GM12878 (cell line): ENCODE data around the gene RAP1B. TPM values are rescaled to one million over a fixed set of nuclear protein-coding genes. Genes with fewer than 3 reads are reported as not detected.

Experiments used
- ATAC-seq: fragments of 200-7000 bp; cut with Tn5 transposase; 3 replicates; pipeline ENCODE4 v1.9.1; 2020; ENCODE audit warnings: mild to moderate bottlenecking, moderate library complexity
- BruUV-seq: library from RNA; stranded (reverse); fragments of 400-500 nt; replicated peaks from 2 replicates; lab custom pipeline; 2021; lab: Mats Ljungman, UMichigan
- CTCF ChIA-PET: fragments of 300-600 bp; sonication (Branson Sonifier 250); formaldehyde crosslinking; extraction: SDS; loops from one replicate; lab custom pipeline; 2021; ENCODE audit warnings: inconsistent platforms; lab: Yijun Ruan, JAX
- POLR2A ChIA-PET: fragments of 350-600 bp; formaldehyde crosslinking; extraction: SDS; loops from one replicate; lab custom pipeline; 2021; ENCODE audit warnings: inconsistent platforms; lab: Charles Lee
- RAD21 ChIA-PET: fragments of 300-600 bp; sonication (Branson Sonifier 250); formaldehyde crosslinking; loops from one replicate; lab custom pipeline; 2023; ENCODE audit warnings: antibody characterized with exemption; ENCODE audit not compliant: unreplicated experiment; lab: Charles Lee
- SMC1A ChIA-PET: fragments of 300-600 bp; sonication (Branson Sonifier 250); formaldehyde crosslinking; loops from one replicate; lab custom pipeline; 2023; ENCODE audit not compliant: unreplicated experiment, uncharacterized antibody; lab: Charles Lee
- DNase-seq: peaks from one replicate; pipeline ENCODE4 v3.0.0-alpha.2; 2011; ENCODE audit warnings: low read depth, low spot score
- FAIRE-seq: peaks from 3 replicates; lab custom pipeline; 2011; peaks lifted over from hg19 to GRCh38; lab: Jason Lieb, UNC
- H2AFZ ChIP-seq: 2 replicates; pipeline ENCODE4 v1.6.0; 2011; ENCODE audit warnings: low read depth, low read length, control low read depth; ENCODE audit not compliant: control insufficient read depth
- H3K27ac ChIP-seq: 2 replicates; pipeline ENCODE4 v1.5.1; 2011; ENCODE audit warnings: control low read depth; ENCODE audit not compliant: control insufficient read depth, insufficient read depth
- H3K27me3 ChIP-seq, 2 experiments: replicated peaks in 1 of 2; 2 replicates each; pipeline versions ENCODE4 v1.6.0 to v1.6.1; 2011; ENCODE audit warnings: low read length in 1 of 2; ENCODE audit not compliant: control insufficient read depth in 2 of 2, insufficient read depth in 2 of 2
- H3K36me3 ChIP-seq, 2 experiments: 2 replicates each; pipeline ENCODE4 v1.5.1; 2011; ENCODE audit warnings: low read length in 1 of 2; ENCODE audit not compliant: control insufficient read depth in 2 of 2, insufficient read depth in 2 of 2
- H3K4me1 ChIP-seq: 2 replicates; pipeline ENCODE4 v1.6.1; 2011; ENCODE audit warnings: mild to moderate bottlenecking, low read length, moderate library complexity, mixed read lengths; ENCODE audit not compliant: control insufficient read depth, insufficient read depth
- H3K4me2 ChIP-seq: 2 replicates; pipeline ENCODE4 v1.6.0; 2011; ENCODE audit warnings: control low read depth; ENCODE audit not compliant: control insufficient read depth, insufficient read depth
- H3K4me3 ChIP-seq: fragments of 200-600 bp; sonication (generic); 2 replicates; pipeline ENCODE4 v1.5.1; 2016
- H3K79me2 ChIP-seq: 2 replicates; pipeline ENCODE4 v1.6.0; 2011; ENCODE audit warnings: low read length; ENCODE audit not compliant: control insufficient read depth, insufficient read depth
- H3K9ac ChIP-seq: 2 replicates; pipeline ENCODE4 v1.8.0; 2011; ENCODE audit warnings: low read length, control low read depth, mixed read lengths; ENCODE audit not compliant: control insufficient read depth, insufficient read depth
- H3K9me3 ChIP-seq: replicated peaks from 3 replicates; pipeline ENCODE4 v1.5.1; 2011; ENCODE audit warnings: mild to moderate bottlenecking, low read length; ENCODE audit not compliant: control insufficient read depth, insufficient read depth
- H4K20me1 ChIP-seq: 2 replicates; pipeline ENCODE4 v1.6.0; 2011; ENCODE audit not compliant: control insufficient read depth, insufficient read depth
- BHLHE40 ChIP-seq, 2 experiments: fragments of 450-650 bp in 1 of 2; IDR thresholded peaks; 2 replicates each; pipeline ENCODE4 v1.6.1; 2011 to 2017; ENCODE audit warnings: low read depth in 2 of 2, borderline replicate concordance in 1 of 2, improper control_type of control experiment in 1 of 2, low read length in 1 of 2, mild to moderate bottlenecking in 1 of 2
- ETV6 ChIP-seq, 2 experiments: fragments of 450-650 bp in 1 of 2; IDR thresholded peaks in 1 of 2; conservative IDR thresholded peaks in 1 of 2; 2 replicates each; pipeline ENCODE4 v1.6.1; 2014; ENCODE audit warnings: antibody characterized with exemption in 1 of 2, borderline replicate concordance in 1 of 2, low read depth in 1 of 2, mild to moderate bottlenecking in 1 of 2, moderate library complexity in 1 of 2
- IKZF1 ChIP-seq: fragments of 450-650 bp; conservative IDR thresholded peaks from 2 replicates; pipeline ENCODE4 v1.6.1; 2017; ENCODE audit warnings: antibody characterized with exemption, mild to moderate bottlenecking
- MEF2B ChIP-seq: fragments of 450-650 bp; IDR thresholded peaks from 2 replicates; pipeline ENCODE4 v1.6.1; 2018; ENCODE audit warnings: mild to moderate bottlenecking, moderate library complexity; ENCODE audit not compliant: partially characterized antibody, poor library complexity, severe bottlenecking
- PAX8 ChIP-seq: fragments of 450-650 bp; IDR thresholded peaks from 2 replicates; pipeline ENCODE4 v1.6.1; 2017; ENCODE audit warnings: mild to moderate bottlenecking, moderate library complexity
- RELB ChIP-seq: fragments of 450-650 bp; IDR thresholded peaks from 2 replicates; pipeline ENCODE4 v1.6.1; 2017; ENCODE audit warnings: low read depth, mild to moderate bottlenecking, moderate library complexity
- RUNX3 ChIP-seq: IDR thresholded peaks from 2 replicates; pipeline ENCODE4 v1.6.1; 2012; ENCODE audit warnings: low read length, inconsistent platforms
- SUPT20H ChIP-seq: IDR thresholded peaks from 2 replicates; pipeline ENCODE4 v1.6.1; 2011; ENCODE audit warnings: low read depth, mild to moderate bottlenecking, low read length, moderate library complexity, borderline replicate concordance; ENCODE audit not compliant: control insufficient read depth
- TCF7 ChIP-seq: IDR thresholded peaks from 2 replicates; pipeline ENCODE4 v1.6.1; 2014; ENCODE audit warnings: antibody characterized with exemption, borderline replicate concordance
- WGBS: methylation state at CpG from one replicate; pipeline ENCODE4 v1.1.6; 2016; ENCODE audit warnings: low lambda C conversion rate; ENCODE audit not compliant: insufficient replicate concordance, insufficient coverage; ENCODE audit errors: missing lambda C conversion rate; 5-methylcytosine and 5-hydroxymethylcytosine counted together
- in situ Hi-C: fragments of 300-500 bp; cut with MboI; formaldehyde crosslinking; loops from 9 replicates; pipeline ENCODE4 v1.14.3; 2018; ENCODE audit warnings: mixed read lengths
- intact Hi-C: fragments of 100-400 bp; cut with micrococcal nuclease; formaldehyde crosslinking; loops from one replicate; pipeline ENCODE4 v1.14.2; 2022; ENCODE audit not compliant: unreplicated experiment
- polyA plus RNA-seq, 11 experiments: library from polyadenylated mRNA; depleted of rRNA in 4 of 11; unstranded in 6 of 11; stranded (reverse) in 5 of 11; fragments of >200 nt; fragmentation: Nextera tagmentation in 4 of 11; fragmentation: Illumina TruSeq in 1 of 11; extraction: Ambion mirVana in 4 of 11; extraction: Trizol in 1 of 11; gene quantifications; 1 replicate in 1 of 11; 2 replicates in 10 of 11; pipeline versions ENCODE4 v1.2.1 to v1.2.3, GENCODE V29; 2011 to 2016; ENCODE audit warnings: inconsistent platforms in 2 of 11, missing spikeins in 2 of 11, low read depth in 1 of 11
- total RNA-seq, 4 experiments: library from RNA; depleted of rRNA in 3 of 4; stranded (reverse); fragments of >200 nt in 3 of 4; fragmentation: Illumina TruSeq in 1 of 4; extraction: Trizol in 1 of 4; gene quantifications; 2 replicates each; pipeline versions ENCODE4 v1.2.1 to v1.2.3, GENCODE V29; 2013 to 2021
- TF ChIP-seq, protein P1 (sequence below): fragments of 450-650 bp; formaldehyde crosslinking; IDR thresholded peaks from 2 replicates; pipeline ENCODE4 v1.4.0; 2022; ENCODE audit warnings: mild to moderate bottlenecking, moderate library complexity
- TF ChIP-seq, protein P2 (sequence below): IDR thresholded peaks from 2 replicates; pipeline ENCODE4 v1.6.1; 2012; ENCODE audit warnings: low read depth, low read length, improper control_type of control experiment

The RAP1B gene
- total and polyA plus RNA-seq, 10 of the 15 experiments (the other 5 are each of a cell fraction or from before 2014, with no cell fraction given): 88.9 to 219 (median 127) TPM

GRCh38 chr12:68591734-68592418 is 18.8 kb upstream of the RAP1B start:
- peak; percentile 59 for ATAC-seq
- H4K20me1 ChIP-seq: no peaks in the 10 kb centered on the region
- peak; percentile 45 for DNase-seq
- peaks cover 8% of the 10 kb centered on the region; the same call in 1 of the 2 replicates for H3K4me1 ChIP-seq
- H3K27me3 ChIP-seq: no peaks in the 10 kb centered on the region
- CTCF ChIA-PET: interaction anchor here (0.9 to 1.2 kb wide), 2 partner anchors 17 to 233 kb away, joined by 3 to 4 read pairs; no protein-coding TSS in a partner anchor
- peak overlapping the region; percentile 6; the same call in 1 of the 2 replicates for H3K4me2 ChIP-seq
- no peak overlapping the region for H3K4me3 ChIP-seq
- POLR2A ChIA-PET: no interaction called here
- no peaks in the 10 kb centered on the region for H3K79me2 ChIP-seq
- BruUV-seq: no TSS peak
- intact Hi-C loops (loop anchor here (5.0 kb wide), 1 partner anchor 95 kb away; no protein-coding TSS in a partner anchor), in situ Hi-C loops (no loop called here)
- RAD21 ChIA-PET: interaction anchor here (1.0 to 1.7 kb wide), 5 partner anchors 14 to 152 kb away, joined by 3 to 4 read pairs (median 3); partner anchors contain the start of gene RAP1B
- WGBS: 10% methylated on average over 6 of the region's 6 CpGs
- no peak overlapping the region for H3K27ac ChIP-seq
- H3K9ac ChIP-seq: no peak overlapping the region
- no peak overlapping the region for H2AFZ ChIP-seq
- H3K36me3 ChIP-seq: no peaks in the 10 kb centered on the region
- SMC1A ChIA-PET: interaction anchor here (0.8 to 2.6 kb wide), 7 partner anchors 9 to 236 kb away, joined by 3 to 9 read pairs (median 4); no protein-coding TSS in a partner anchor
- H3K9me3 ChIP-seq: peaks cover 6% of the 10 kb centered on the region
- no peak for FAIRE-seq
- TF ChIP-seq ETV6 (conservative IDR thresholded peaks at IDR 0.05 in 1 of 2, IDR thresholded peaks at IDR 0.05 in 1 of 2; ENCODE audit: borderline replicate concordance in 1 of 2, low read depth in 1 of 2): no peak
- TF ChIP-seq MEF2B: peak; percentile 43
- peak; percentile 60 for TF ChIP-seq RUNX3
- 0 out of 2 replicates have a peak, but pooled peaks have one; percentile 17 for TF ChIP-seq IKZF1
- TF ChIP-seq BHLHE40 (IDR thresholded peaks at IDR 0.05; ENCODE audit: borderline replicate concordance in 1 of 2, low read depth in 2 of 2, low read length in 1 of 2): peak; percentile 72 to 74
- no peak for TF ChIP-seq RELB
- no peak for TF ChIP-seq PAX8
- peak; percentile 69; the same call in 1 of the 2 replicates for TF ChIP-seq TCF7
- TF ChIP-seq, protein P1, sequence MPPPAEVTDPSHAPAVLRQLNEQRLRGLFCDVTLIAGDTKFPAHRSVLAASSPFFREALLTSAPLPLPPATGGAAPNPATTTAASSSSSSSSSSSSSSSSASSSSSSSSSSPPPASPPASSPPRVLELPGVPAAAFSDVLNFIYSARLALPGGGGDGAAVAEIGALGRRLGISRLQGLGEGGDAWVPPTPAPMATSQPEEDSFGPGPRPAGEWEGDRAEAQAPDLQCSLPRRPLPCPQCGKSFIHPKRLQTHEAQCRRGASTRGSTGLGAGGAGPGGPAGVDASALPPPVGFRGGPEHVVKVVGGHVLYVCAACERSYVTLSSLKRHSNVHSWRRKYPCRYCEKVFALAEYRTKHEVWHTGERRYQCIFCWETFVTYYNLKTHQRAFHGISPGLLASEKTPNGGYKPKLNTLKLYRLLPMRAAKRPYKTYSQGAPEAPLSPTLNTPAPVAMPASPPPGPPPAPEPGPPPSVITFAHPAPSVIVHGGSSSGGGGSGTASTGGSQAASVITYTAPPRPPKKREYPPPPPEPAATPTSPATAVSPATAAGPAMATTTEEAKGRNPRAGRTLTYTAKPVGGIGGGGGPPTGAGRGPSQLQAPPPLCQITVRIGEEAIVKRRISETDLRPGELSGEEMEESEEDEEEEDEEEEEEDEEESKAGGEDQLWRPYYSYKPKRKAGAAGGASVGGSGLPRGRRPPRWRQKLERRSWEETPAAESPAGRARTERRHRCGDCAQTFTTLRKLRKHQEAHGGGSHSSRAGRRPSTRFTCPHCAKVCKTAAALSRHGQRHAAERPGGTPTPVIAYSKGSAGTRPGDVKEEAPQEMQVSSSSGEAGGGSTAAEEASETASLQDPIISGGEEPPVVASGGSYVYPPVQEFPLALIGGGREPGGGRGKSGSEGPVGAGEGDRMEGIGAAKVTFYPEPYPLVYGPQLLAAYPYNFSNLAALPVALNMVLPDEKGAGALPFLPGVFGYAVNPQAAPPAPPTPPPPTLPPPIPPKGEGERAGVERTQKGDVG (CRISPR knock-in tag): no peak
- TF ChIP-seq, protein P2, sequence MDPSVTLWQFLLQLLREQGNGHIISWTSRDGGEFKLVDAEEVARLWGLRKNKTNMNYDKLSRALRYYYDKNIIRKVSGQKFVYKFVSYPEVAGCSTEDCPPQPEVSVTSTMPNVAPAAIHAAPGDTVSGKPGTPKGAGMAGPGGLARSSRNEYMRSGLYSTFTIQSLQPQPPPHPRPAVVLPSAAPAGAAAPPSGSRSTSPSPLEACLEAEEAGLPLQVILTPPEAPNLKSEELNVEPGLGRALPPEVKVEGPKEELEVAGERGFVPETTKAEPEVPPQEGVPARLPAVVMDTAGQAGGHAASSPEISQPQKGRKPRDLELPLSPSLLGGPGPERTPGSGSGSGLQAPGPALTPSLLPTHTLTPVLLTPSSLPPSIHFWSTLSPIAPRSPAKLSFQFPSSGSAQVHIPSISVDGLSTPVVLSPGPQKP: no peak
- no peak for TF ChIP-seq SUPT20H
